ENCODE measurements around the gene PRPF8.
"Not testable (repeated sequence)": the region's sequence is repeated elsewhere in the genome, so short reads cannot be mapped to it uniquely, and the experiment has no call there.

PRPF8 gene

DNA sequence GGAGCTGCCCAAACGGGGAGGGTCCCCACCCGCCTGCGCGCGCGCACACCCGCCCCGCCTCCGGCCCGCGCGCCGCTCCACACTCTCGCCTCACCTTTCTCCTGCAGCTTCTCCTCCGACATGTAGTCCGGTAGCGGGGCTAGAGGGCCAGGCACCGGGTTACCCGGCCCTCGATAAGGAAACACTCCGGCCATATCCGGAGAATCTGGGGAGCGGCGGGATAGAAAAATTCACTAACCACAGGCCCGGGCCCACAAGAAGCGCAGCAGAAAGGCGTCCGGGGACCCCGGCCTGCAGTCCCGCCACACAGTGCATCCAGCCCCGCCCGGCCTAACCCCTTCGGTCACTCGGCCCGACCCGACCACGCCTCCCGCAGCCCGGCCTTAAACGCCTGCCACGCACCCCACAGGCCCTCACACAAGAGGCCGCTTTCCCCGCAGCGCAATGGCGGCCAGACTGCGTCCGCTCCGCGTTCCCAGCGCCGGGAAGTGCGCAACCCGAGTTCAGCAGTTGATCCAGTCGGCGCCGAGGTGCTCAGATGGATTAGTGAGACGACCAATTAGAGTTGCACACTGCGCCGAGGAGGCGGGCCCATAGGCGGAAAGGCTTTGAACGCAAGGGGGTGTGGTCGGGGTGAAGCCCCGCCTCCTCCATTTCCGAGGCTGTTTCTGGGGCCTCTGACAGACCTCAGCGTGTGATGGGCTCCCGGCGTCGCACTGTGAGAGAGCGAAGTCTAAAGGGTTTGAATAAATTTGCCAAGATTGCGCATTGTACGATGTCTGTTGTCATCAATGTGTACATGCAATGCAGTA is at the start of gene PRPF8:
Gene PRPF8, minus strand, starts transcription at position 490 of the 812 bp plus-strand sequence. Its CDS starts 296 bp downstream, at position 194.
- peak; percentile 70 for DNase-seq

DNA sequence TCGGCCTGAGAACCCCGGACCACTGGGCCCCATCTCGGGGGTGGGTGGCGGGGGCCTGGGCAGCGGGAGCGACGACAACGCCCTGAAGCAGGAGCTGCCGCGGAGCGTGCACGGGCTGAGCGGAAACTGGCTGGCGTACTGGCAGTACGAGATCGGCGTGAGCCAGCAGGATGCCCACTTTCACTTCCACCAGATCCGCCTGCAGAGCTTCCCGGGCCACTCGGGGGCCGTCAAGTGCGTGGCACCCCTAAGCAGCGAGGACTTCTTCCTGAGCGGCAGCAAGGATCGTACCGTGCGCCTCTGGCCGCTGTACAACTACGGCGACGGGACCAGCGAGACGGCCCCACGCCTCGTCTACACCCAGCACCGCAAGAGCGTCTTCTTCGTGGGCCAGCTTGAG is 49.1 kb upstream of the PRPF8 start:
- DNase-seq = no peak

DNA sequence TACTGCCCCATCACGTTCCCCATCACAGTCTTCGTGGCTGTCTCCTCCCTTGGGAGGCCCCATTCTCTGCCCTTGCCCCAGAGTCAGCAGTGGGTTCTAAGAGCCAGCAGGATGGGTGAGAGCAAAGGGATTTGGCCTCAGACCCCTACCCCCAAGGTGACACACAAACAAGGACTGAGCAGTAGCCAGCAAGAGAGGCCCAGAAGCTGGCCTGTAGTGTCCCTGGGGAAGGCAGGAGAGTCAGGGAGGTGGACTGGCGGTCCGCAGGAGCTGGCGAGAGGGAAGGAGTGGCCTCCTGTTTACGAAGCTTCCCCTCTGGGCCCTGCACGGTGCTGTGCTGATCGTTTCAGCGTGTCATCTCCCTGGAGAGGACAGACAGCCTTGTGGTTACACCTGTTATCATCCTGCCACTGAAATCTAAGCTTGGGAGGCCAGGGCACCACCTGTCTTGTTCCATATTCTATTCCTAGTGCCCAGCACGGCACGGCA is 48.2 kb upstream of the PRPF8 start:
- DNase-seq = no peak

DNA sequence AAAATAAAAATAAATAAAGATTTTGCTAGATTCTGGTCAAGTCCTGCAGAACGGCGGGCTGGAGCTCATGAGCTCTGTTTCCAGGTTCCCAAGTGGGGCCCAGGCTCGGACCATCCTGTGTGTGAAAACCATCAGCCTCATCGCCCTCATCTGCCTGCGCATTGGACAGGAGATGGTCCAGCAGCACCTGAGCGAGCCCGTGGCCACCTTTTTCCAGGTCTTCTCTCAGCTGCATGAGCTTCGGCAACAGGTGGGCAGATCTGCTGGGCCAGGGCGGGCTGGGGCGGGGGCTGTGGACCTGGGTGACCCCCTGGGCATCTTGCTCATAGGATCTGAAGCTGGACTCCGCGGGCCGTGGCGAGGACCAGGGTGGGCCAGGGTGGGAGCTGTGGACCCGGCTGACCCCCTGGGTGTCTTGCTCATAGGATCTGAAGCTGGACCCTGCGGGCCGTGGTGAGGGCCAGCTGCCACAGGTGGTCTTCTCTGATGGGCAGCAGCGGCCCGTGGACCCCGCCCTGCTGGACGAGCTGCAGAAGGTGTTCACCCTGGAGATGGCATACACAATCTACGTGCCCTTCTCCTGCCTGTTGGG is 47.7 kb upstream of the PRPF8 start:
- DNase-seq = no peak

DNA sequence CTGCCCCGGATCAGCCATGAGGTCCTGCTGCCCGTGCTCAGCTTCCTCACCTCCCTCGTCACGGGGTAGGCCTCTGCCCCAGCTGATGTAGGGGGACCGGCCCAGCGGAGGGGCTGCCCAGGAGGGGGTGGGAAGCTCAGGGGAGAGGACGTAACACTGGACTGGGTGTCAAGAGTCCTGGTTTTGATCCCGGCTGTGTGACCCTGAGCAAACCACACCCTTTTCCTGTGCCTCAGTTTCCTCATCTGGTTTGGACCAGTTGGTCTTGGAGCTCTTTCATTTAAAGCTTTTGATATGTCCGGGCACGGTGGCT is 46.5 kb upstream of the PRPF8 start:
- DNase-seq = no peak

DNA sequence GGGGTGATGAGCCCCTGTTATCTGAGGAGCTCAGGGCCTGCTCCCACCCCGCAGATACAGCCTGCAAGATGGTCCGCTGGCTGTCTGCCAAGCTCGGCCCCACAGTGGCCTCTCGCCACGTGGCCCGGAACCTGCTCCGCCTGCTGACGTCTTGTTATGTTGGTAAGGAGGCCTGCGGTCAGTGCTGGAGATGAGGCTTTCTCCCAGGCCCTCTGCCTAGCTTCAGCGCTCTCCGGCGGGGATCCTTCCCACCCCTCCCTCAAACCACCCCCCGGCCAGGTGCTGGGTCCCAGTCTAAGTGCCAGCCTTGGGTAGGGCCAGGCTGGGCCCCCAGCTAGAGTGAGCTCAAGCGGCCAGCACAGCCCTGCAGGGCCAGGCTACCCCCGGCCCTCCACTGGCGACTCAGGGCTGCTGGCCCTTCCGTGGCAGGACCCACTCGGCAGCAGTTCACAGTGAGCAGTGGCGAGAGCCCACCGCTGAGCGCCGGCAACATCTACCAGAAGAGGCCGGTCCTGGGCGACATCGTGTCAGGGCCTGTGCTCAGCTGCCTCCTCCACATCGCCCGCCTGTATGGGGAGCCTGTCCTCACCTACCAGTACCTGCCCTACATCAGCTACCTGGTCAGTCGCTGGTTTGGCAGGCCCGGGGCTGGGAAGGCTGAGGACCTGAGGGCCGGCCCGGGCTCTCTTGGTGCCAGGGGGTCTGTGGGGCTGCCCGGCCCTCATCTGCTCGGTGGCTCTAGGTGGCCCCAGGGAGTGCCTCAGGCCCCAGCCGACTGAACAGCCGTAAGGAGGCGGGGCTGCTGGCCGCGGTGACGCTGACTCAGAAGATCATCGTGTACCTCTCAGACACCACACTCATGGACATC is 45.9 kb upstream of the PRPF8 start:
- no peak for DNase-seq

DNA sequence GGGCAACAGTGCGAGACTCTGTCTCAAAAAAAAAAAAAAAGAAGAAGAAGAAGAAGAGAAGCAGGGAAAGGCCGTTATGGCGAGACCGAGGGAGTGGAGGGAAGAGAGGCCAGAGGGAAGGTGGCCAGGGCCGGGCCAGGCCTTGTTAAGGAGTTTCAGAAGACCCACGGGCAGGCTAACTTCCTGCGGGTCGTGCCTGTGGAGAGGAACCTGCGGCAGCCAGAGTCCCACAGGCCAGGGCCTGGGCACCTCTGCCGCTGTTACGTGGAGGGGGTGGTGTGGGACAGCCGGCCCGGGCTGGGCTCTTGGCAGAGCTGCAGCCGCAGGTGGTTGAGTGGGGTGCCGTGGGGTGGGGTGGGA is 45.3 kb upstream of the PRPF8 start:
- DNase-seq = no peak

DNA sequence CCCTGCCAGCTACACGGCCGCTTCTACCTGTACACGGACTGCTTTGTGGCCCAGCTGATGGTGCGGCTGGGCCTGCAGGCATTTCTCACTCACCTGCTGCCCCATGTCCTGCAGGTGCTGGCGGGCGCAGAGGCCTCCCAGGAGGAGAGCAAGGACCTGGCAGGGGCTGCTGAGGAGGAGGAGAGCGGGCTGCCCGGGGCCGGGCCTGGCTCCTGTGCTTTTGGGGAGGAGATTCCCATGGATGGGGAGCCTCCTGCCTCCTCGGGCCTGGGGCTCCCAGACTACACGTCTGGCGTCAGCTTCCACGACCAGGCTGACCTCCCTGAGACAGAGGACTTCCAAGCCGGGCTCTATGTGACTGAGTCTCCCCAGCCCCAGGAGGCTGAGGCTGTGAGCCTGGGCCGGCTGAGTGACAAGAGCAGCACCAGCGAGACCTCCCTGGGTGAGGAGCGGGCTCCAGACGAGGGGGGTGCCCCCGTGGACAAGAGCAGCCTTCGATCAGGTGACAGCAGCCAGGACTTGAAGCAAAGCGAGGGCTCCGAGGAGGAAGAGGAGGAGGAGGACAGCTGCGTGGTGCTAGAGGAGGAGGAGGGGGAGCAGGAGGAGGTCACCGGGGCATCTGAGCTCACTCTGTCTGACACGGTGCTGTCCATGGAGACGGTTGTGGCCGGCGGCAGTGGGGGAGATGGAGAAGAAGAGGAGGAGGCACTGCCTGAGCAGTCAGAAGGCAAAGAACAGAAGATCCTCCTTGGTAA is 43.4 kb upstream of the PRPF8 start:
- no peak for DNase-seq

DNA sequence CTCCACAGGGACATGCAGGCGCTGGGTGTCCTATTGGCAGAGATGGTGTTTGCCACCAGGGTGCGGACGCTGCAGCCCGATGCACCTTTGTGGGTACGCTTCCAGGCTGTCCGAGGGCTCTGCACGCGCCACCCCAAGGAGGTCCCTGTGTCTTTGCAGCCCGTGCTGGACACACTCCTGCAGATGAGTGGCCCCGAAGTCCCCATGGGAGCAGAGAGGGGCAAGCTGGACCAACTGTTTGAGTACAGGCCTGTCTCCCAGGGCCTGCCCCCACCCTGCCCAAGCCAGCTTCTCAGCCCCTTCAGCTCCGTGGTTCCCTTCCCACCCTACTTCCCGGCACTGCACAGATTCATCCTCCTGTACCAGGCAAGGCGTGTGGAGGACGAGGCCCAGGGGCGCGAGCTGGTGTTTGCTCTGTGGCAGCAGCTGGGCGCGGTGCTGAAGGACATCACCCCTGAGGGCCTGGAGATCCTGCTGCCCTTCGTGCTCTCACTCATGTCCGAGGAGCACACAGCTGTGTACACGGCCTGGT is 42.7 kb upstream of the PRPF8 start:
- DNase-seq = no peak

DNA sequence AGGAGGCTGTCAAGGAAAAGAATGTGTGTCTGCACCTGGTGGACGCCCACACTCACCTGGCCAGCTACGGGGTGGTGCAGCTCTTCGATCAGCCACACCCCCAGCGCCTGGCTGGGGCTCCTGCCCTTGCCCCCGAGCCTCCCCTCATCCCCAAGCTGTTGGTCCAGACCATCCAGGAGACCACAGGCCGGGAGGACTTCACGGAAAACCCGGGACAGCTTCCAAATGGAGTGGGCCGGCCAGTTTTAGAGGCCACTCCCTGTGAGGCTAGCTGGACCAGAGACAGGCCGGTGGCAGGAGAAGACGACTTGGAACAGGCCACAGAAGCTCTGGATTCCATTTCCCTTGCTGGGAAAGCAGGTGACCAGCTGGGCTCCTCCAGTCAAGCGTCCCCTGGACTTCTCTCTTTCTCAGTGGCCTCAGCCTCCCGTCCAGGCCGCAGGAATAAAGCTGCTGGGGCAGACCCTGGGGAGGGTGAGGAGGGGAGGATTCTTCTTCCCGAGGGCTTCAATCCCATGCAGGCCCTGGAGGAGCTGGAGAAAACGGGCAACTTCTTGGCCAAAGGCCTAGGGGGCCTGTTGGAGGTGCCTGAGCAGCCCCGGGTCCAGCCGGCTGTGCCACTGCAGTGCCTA is 42.1 kb upstream of the PRPF8 start:
- DNase-seq = no peak

DNA sequence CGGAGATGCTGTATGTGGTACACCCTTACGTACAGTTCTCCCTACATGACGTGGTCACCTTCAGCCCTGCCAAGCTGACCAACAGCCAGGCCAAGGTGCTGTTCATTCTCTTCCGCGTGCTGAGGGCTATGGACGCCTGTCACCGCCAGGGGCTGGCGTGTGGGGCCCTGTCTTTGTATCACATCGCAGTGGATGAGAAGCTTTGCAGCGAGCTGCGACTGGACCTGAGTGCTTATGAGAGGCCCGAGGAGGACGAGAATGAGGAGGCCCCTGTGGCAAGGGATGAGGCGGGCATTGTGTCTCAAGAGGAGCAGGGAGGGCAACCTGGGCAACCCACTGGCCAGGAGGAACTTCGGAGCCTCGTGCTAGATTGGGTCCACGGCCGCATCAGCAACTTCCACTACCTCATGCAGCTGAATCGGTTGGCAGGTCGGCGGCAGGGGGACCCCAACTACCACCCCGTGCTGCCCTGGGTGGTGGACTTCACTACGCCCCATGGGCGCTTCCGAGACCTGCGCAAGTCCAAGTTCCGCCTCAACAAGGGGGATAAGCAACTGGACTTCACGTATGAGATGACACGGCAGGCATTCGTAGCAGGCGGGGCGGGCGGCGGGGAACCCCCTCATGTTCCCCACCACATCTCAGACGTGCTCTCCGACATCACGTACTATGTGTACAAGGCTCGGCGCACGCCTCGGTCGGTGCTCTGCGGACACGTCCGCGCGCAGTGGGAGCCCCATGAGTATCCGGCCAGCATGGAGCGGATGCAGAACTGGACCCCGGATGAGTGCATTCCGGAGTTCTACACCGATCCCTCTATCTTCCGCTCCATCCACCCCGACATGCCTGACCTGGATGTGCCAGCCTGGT is 41.2 kb upstream of the PRPF8 start:
- DNase-seq = no peak

DNA sequence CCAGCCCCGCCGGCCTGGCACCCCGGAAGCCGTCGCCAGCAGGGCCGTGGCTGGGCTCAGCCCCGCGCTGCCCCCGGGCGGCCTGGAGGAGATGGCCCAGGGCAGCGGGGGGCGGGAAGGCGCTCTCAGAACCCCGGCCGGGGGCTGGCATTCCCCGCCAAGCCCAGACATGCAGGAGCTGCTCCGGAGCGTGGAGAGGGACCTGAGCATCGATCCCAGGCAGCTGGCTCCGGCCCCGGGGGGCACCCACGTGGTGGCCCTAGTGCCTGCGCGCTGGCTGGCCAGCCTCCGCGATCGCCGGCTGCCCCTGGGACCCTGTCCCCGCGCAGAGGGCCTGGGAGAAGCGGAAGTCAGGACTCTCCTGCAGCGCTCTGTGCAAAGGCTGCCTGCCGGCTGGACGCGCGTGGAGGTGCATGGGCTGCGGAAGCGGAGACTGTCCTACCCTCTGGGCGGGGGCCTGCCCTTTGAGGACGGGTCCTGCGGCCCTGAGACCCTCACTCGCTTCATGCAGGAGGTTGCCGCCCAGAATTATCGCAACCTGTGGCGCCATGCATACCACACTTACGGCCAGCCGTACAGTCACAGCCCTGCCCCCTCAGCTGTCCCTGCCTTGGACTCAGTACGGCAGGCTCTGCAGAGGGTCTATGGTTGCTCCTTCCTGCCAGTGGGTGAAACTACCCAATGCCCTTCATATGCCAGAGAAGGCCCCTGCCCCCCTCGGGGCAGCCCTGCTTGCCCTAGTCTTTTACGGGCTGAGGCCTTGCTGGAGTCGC is 40.4 kb upstream of the PRPF8 start:
- no peak for DNase-seq

DNA sequence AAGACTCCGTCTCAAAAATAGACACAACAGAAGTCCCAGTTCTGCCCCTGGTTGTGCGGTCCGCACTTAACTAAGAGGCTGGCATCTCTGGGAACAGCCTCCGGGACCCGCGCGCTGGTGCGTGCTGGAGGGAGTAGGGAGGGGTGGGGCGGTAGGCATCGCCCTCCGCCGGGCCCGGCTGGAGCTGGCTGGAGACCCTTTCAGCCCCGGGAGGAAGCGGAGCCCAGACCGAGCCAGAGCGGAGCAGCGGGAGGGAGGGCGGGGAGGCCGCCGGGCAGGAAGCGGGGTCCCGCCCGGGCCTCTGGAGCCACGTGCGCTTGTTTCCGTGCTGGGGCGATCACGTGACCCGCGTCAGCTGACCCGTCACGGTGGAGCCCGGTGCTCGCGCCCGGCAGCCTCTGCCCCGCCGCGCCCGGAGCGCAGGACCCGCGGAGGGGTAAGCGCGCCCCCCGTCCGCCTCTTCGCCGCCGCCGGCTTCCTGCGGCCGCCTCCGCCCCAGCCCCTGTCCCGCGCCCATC is 39.7 kb upstream of the PRPF8 start, which contains the start of gene WDR81:
Gene WDR81, plus strand, starts transcription at position 354 of the 518 bp plus-strand sequence. CDS start 256 bp downstream, outside the sequence.
- no peak for DNase-seq

DNA sequence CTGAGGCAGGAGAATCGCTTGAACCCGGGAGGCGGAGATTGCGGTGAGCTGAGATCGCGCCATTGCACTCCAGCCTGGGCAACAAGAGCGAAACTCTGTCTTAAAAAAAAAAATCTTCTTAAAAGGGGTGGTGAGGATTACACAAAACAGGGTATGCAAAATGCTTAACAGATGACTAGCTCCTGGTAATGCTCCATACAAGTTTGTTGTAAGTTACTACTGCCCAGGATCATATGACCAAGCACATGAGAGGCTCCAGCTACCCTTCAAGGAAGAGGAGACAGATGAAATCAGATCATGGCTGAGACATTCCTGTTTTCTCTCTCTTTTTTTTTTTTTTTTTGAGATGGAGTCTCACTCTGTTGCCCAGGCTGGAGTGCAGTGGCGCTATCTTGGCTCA is 37.4 kb upstream of the PRPF8 start:
- DNase-seq = not testable (repeated sequence)

DNA sequence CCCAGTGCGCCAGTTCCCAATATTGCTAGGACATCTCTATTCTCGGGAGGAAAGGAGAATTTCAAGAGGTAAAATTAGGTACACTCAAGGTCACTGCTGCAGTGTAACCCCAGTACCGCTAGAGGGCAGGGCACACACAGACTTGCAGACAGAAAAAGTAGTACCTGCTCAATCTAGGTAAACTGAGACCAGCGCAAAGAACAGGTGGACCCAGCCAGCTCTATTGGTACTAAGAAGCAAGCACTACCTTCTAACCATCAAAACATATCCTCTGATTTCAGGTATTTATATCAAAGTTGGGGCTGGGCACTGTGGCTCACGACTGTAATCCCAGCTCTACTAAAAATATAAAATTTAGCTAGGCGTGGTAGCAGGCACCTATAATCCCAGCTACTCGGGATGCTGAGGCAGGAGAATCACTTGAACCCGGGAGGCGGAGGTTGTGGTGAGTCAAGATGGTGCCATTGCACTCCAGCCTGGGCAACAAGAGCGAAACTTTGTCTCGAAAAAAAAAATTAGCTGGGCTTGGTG is 36.3 kb upstream of the PRPF8 start:
- no peak for DNase-seq

DNA sequence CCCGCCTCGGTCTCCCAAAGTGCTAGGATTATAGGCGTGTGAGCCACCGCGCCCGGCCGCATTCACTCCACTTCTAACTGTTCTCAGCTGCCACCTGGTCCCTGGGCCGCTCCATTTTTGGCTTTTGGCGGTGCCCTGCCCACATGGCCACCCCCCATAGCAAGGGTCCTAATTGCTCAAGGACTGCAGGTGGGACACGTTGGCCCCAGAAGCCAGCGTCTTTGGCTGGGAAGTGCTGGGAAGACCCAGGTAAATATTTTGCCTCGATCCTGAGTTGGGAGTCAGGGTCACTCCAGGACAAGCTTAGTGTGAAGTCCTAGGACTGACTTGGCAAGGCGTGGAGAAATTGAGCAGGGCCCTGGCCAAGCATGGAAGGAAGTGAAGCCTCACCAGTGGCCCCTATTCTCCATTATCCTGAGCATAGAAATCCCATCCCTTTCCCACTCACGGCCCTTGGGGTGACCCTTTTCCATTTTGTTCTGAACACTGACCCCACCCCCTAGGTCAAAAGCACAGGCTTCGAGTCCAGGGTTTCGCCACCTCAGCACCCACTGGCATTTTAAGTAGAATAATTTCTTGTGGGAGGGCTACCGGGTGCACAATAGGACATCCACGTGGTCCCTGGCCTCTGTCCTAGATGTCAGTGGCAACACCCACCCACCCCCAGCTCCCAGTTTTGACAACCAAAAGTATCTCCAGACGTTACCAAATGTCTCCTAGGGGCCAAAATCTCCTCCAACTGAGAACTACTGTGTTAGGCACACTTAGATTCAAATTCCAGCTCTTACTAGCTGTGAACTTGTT is 33.9 kb upstream of the PRPF8 start:
- DNase-seq = no peak

DNA sequence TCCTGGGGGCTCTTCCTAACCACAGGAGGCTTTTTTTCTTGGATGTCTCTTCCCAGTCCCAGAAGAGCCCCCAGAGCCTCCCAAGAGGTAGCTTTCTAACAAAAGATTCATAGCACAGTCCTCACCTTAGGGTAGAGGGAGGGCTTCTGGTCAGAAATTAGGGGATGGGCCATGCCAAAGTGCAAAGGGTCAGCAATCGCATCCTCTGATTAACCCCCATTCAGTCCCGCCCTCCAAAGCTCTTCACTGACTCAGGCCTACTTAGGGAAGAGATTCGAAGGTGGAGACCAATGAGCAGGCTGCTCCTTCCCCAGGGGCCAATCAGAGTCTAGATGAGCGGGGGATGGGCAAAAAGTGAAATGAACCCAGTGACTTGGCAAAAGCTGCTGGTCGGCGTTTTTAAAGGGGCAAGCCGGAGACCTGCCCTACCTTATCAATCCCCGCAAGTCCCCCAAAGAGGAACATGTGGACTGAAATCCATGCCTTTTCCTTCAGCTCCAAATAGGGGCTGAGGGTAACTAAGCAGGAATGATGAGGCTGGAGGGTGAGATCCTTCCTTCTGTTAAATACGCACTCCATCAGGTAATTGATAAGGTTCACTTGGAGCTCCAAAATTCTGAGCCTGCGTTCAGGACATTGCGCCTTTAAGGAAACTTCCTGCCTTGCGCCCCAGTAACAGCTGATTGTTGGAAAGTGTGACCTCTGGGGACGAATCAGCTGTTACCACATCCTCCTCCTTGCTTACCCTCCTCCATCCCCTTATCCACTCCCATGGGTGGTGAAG is 32.4 kb upstream of the PRPF8 start:
- peak; percentile 90 for DNase-seq

Measured in SIG-M5 (cell line).